NCI-H2029 (cell line): ENCODE measurements around the gene ZNF45.
"Not testable (repeated sequence)": the region's sequence is repeated elsewhere in the genome, so short reads cannot be mapped to it uniquely, and the experiment has no call there.

Experiments
- DNase-seq: peaks from one replicate; lab custom pipeline; 2025; lab: John Stamatoyannopoulos, UW

Gene ZNF45

GRCh38 chr19:43934985-43935708 is at the start of gene ZNF45:
ZNF45 (minus strand) TSS chr19:43935282; CDS start chr19:43922185, 13,097 bp downstream.
- peak; percentile 86 for DNase-seq

GRCh38 chr19:43984687-43985000 is 49.6 kb upstream of the ZNF45 start:
- DNase-seq, result no peak

GRCh38 chr19:43983912-43984686 is 49.0 kb upstream of the ZNF45 start, which contains the start of gene ZNF155:
ZNF155 (plus strand) TSS chr19:43984188; CDS start chr19:43988544, 4,356 bp downstream.
- peak; percentile 96 for DNase-seq

- no peak for DNase-seq
Measured at GRCh38 chr19:43983544-43983911, 48.4 kb upstream of the ZNF45 start.

- DNase-seq, result no peak
Measured at GRCh38 chr19:43976732-43977131, 41.6 kb upstream of the ZNF45 start.

- DNase-seq, result no peak
Measured at GRCh38 chr19:43966079-43966694, 31.1 kb upstream of the ZNF45 start.

GRCh38 chr19:43960411-43960810 is 25.3 kb upstream of the ZNF45 start:
- no peak for DNase-seq

- DNase-seq, result no peak
Measured at GRCh38 chr19:43957891-43958290, 22.8 kb upstream of the ZNF45 start.

GRCh38 chr19:43956827-43957226 is 21.7 kb upstream of the ZNF45 start:
- DNase-seq, result no peak

- DNase-seq, result peak; percentile 91
Measured at GRCh38 chr19:43950834-43951645, 16.0 kb upstream of the ZNF45 start, which contains the start of gene ZNF221. ZNF221 (plus strand) TSS chr19:43951228; CDS start chr19:43962727, 11,499 bp downstream.

- not testable (repeated sequence) for DNase-seq
Measured at GRCh38 chr19:43949803-43950202, 14.7 kb upstream of the ZNF45 start.

- DNase-seq, result not testable (repeated sequence)
Measured at GRCh38 chr19:43947412-43947811, 12.3 kb upstream of the ZNF45 start.

- no peak for DNase-seq
Measured at GRCh38 chr19:43941209-43941608, 6.1 kb upstream of the ZNF45 start.

- no peak for DNase-seq
Measured at GRCh38 chr19:43940719-43941118, 5.6 kb upstream of the ZNF45 start.

- no peak for DNase-seq
Measured at GRCh38 chr19:43939557-43940260, 4.6 kb upstream of the ZNF45 start.

GRCh38 chr19:43936188-43936587 is 1.1 kb upstream of the ZNF45 start:
- no peak for DNase-seq

- no peak for DNase-seq
Measured at GRCh38 chr19:43934055-43934984, 762 bp downstream of the ZNF45 start.

GRCh38 chr19:43928820-43929219 is 6.3 kb downstream of the ZNF45 start:
- no peak for DNase-seq

GRCh38 chr19:43923875-43924274 is 11.2 kb downstream of the ZNF45 start:
- DNase-seq, result no peak

- no peak for DNase-seq
Measured at GRCh38 chr19:43914051-43914450, 21.0 kb downstream of the ZNF45 start.
